Caco-2 (cell line): ENCODE measurements around the gene AVPI1. TPM values are rescaled to one million over a fixed set of nuclear protein-coding genes. Genes with fewer than 3 reads are reported as not detected.

Experiments used
- BruUV-seq: library from RNA; stranded (reverse); fragments of 400-500 nt; replicated peaks from 2 replicates; lab custom pipeline; 2021; lab: Mats Ljungman, UMichigan
- CTCF ChIA-PET: fragments of 300-600 bp; sonication (Branson Sonifier 250); formaldehyde crosslinking; loops from one replicate; lab custom pipeline; 2022; ENCODE audit warnings: antibody characterized with exemption; lab: Charles Lee
- POLR2A ChIA-PET: fragments of 300-600 bp; sonication (Branson Sonifier 250); formaldehyde crosslinking; loops from one replicate; lab custom pipeline; 2022; ENCODE audit warnings: antibody characterized with exemption; lab: Charles Lee
- DNase-seq, 2 experiments: peaks; one replicate each; pipeline versions ENCODE4 v3.0.0 to v3.0.0-alpha.2; 2020 to 2022
- H3K27me3 ChIP-seq: replicated peaks from 2 replicates; pipeline ENCODE4 v1.6.0; 2011; ENCODE audit warnings: low read length; ENCODE audit not compliant: control insufficient read depth, insufficient read depth
- H3K36me3 ChIP-seq: 2 replicates; pipeline ENCODE4 v1.5.1; 2011; ENCODE audit warnings: low read length; ENCODE audit not compliant: control insufficient read depth, insufficient read depth
- H3K4me1 ChIP-seq: fragments of 250-450 bp; sonication (Bioruptor Pico); 2 replicates; pipeline ENCODE4 v1.5.1; 2020; ENCODE audit warnings: mild to moderate bottlenecking
- H3K4me3 ChIP-seq: 2 replicates; pipeline ENCODE4 v1.5.1; 2011; ENCODE audit warnings: low read depth, mild to moderate bottlenecking, control low read depth, low read length
- H3K9me3 ChIP-seq: fragments of 250-450 bp; sonication (Bioruptor Pico); 2 replicates; pipeline ENCODE4 v1.5.1; 2020; ENCODE audit warnings: mild to moderate bottlenecking, moderate library complexity
- H3K27ac Mint-ChIP-seq: one replicate; pipeline ENCODE4 v1.8.0; 2022; ENCODE audit warnings: mixed read lengths; ENCODE audit not compliant: unreplicated experiment
- H3K27me3 Mint-ChIP-seq: one replicate; pipeline ENCODE4 v1.8.0; 2022; ENCODE audit warnings: mixed read lengths; ENCODE audit not compliant: insufficient read depth, unreplicated experiment
- H3K36me3 Mint-ChIP-seq: one replicate; pipeline ENCODE4 v1.8.0; 2022; ENCODE audit warnings: mild to moderate bottlenecking, mixed read lengths; ENCODE audit not compliant: insufficient read depth, unreplicated experiment
- H3K4me1 Mint-ChIP-seq: one replicate; pipeline ENCODE4 v1.8.0; 2022; ENCODE audit warnings: low read depth, mixed read lengths; ENCODE audit not compliant: unreplicated experiment
- H3K4me3 Mint-ChIP-seq: one replicate; pipeline ENCODE4 v1.8.0; 2022; ENCODE audit warnings: mild to moderate bottlenecking, moderate library complexity, mixed read lengths; ENCODE audit not compliant: unreplicated experiment
- H3K9me3 Mint-ChIP-seq: one replicate; pipeline ENCODE4 v1.8.0; 2022; ENCODE audit warnings: mixed read lengths; ENCODE audit not compliant: unreplicated experiment
- CTCF ChIP-seq, 2 experiments: fragments of 200-600 bp in 1 of 2; IDR thresholded peaks; 1 replicate in 1 of 2; 2 replicates in 1 of 2; pipeline versions ENCODE4 v1.5.1 to v1.8.0; 2011 to 2022; ENCODE audit warnings: antibody characterized with exemption in 1 of 2, control low read depth in 1 of 2, inconsistent platforms in 1 of 2, low read depth in 1 of 2, low read length in 1 of 2, mild to moderate bottlenecking in 1 of 2, moderate library complexity in 1 of 2; ENCODE audit not compliant: insufficient read depth in 1 of 2, severe bottlenecking in 1 of 2, unreplicated experiment in 1 of 2
- intact Hi-C: fragments of 100-400 bp; cut with micrococcal nuclease; formaldehyde crosslinking; loops from one replicate; pipeline ENCODE4 v1.10.0; 2022; ENCODE audit not compliant: unreplicated experiment
- total RNA-seq: library from RNA; stranded (reverse); gene quantifications from 2 replicates; pipeline ENCODE4 v1.2.3, GENCODE V29; 2022

Gene AVPI1
- total RNA-seq, 1 experiment from 2014 or later: 17.1 TPM

- no peak for TF ChIP-seq CTCF (IDR thresholded peaks at IDR 0.05; ENCODE audit: insufficient read depth in 1 of 2, low read depth in 1 of 2, low read length in 1 of 2, severe bottlenecking in 1 of 2, unreplicated experiment in 1 of 2)
- no peak overlapping the region for H3K27ac Mint-ChIP-seq
- no peak for DNase-seq
- H3K4me3 ChIP-seq: no peak overlapping the region
- H3K9me3 Mint-ChIP-seq: no peaks in the 10 kb centered on the region
- intact Hi-C loops: no loop called here
- BruUV-seq: no TSS peak
- peaks cover 10% of the 10 kb centered on the region for H3K4me1 ChIP-seq
- H3K36me3 Mint-ChIP-seq: no peaks in the 10 kb centered on the region
- H3K27me3 ChIP-seq: no peaks in the 10 kb centered on the region
- H3K27me3 Mint-ChIP-seq: no peaks in the 10 kb centered on the region
- CTCF ChIA-PET: interaction anchor here (1.3 to 1.9 kb wide), 2 partner anchors 17 to 27 kb away, joined by 5 to 7 read pairs; partner anchors contain the start of gene AVPI1
- no peaks in the 10 kb centered on the region for H3K36me3 ChIP-seq
- H3K9me3 ChIP-seq: no peaks in the 10 kb centered on the region
- peaks cover 5% of the 10 kb centered on the region for H3K4me1 Mint-ChIP-seq
- POLR2A ChIA-PET: interaction anchor here (1.0 kb wide), 1 partner anchor 17 kb away, joined by 5 read pairs; the partner anchor contains the start of gene AVPI1
- no peak overlapping the region for H3K4me3 Mint-ChIP-seq
These were observed 17.3 kb upstream of the AVPI1 start for GRCh38 chr10:97704341-97704740.

GRCh38 chr10:97703398-97704067 lies 16.5 kb upstream of the AVPI1 start:
- no peaks in the 10 kb centered on the region for H3K4me1 Mint-ChIP-seq
- CTCF ChIA-PET: interaction anchor here (0.6 to 1.9 kb wide), 3 partner anchors 16 to 338 kb away, joined by 4 to 7 read pairs (median 5); partner anchors contain the start of gene AVPI1

More at GRCh38 chr10:97703398-97704067, 16.5 kb upstream of the AVPI1 start:
- no peak for TF ChIP-seq CTCF (IDR thresholded peaks at IDR 0.05; ENCODE audit: insufficient read depth in 1 of 2, low read depth in 1 of 2, low read length in 1 of 2, severe bottlenecking in 1 of 2, unreplicated experiment in 1 of 2)
- intact Hi-C loops: no loop called here
- H3K9me3 ChIP-seq: no peaks in the 10 kb centered on the region
- no peak for DNase-seq
- POLR2A ChIA-PET: no interaction called here
- no peaks in the 10 kb centered on the region for H3K27me3 ChIP-seq
- H3K4me1 ChIP-seq: peaks cover 3% of the 10 kb centered on the region; the same call in 1 of the 2 replicates
- H3K27ac Mint-ChIP-seq: no peak overlapping the region
- no peaks in the 10 kb centered on the region for H3K9me3 Mint-ChIP-seq
- H3K36me3 ChIP-seq: no peaks in the 10 kb centered on the region
- H3K4me3 Mint-ChIP-seq: no peak overlapping the region
- no peaks in the 10 kb centered on the region for H3K27me3 Mint-ChIP-seq
- BruUV-seq: no TSS peak
- no peak overlapping the region for H3K4me3 ChIP-seq
- H3K36me3 Mint-ChIP-seq: no peaks in the 10 kb centered on the region
